HepG2 (cell line): ENCODE measurements around the gene SGK1. TPM values are rescaled to one million over a fixed set of nuclear protein-coding genes. Genes with fewer than 3 reads are reported as not detected.
A peak's percentile ranks its signal among the peaks of the same experiment; 100 is the strongest.

Source experiments
- FOXP1 ChIP-seq, 2 experiments: fragments of 450-650 bp in 1 of 2; IDR thresholded peaks; 2 replicates each; pipeline ENCODE4 v1.6.1; 2017 to 2018; ENCODE audit warnings: antibody characterized with exemption in 1 of 2
- FOXP4 ChIP-seq: sonication (generic); formaldehyde crosslinking; IDR thresholded peaks from 2 replicates; pipeline ENCODE4 v1.4.0; 2020; ENCODE audit warnings: missing genetic modification reagents
- FUBP1 ChIP-seq: sonication (generic); formaldehyde crosslinking; IDR thresholded peaks from 2 replicates; pipeline ENCODE4 v1.5.1; 2020; ENCODE audit warnings: missing genetic modification reagents, mild to moderate bottlenecking, borderline replicate concordance
- HDAC2 ChIP-seq: sonication (generic); formaldehyde crosslinking; IDR thresholded peaks from 2 replicates; pipeline ENCODE4 v1.4.0; 2020; ENCODE audit warnings: missing genetic modification reagents
- ISL2 ChIP-seq: sonication (generic); formaldehyde crosslinking; IDR thresholded peaks from 2 replicates; pipeline ENCODE4 v1.5.0; 2020; ENCODE audit warnings: missing genetic modification reagents
- KDM4B ChIP-seq: sonication (generic); formaldehyde crosslinking; IDR thresholded peaks from 2 replicates; pipeline ENCODE4 v1.4.0; 2020; ENCODE audit warnings: missing genetic modification reagents
- MIXL1 ChIP-seq: IDR thresholded peaks from 2 replicates; pipeline ENCODE4 v1.6.1; 2016
- NCOR1 ChIP-seq: fragments of 200-600 bp; sonication (generic); IDR thresholded peaks from 2 replicates; pipeline ENCODE4 v1.7.0; 2017; ENCODE audit warnings: antibody characterized with exemption, low read length, borderline replicate concordance
- NFKBIZ ChIP-seq: IDR thresholded peaks from 2 replicates; pipeline ENCODE4 v1.6.1; 2018; ENCODE audit warnings: missing genetic modification reagents, missing compliant biosample characterization
- RFXANK ChIP-seq: IDR thresholded peaks from 2 replicates; pipeline ENCODE4 v1.6.1; 2016
- SIX1 ChIP-seq: sonication (generic); formaldehyde crosslinking; IDR thresholded peaks from 2 replicates; pipeline ENCODE4 v1.4.0; 2020; ENCODE audit warnings: missing genetic modification reagents, borderline replicate concordance
- SNAPC5 ChIP-seq: sonication (generic); formaldehyde crosslinking; IDR thresholded peaks from 2 replicates; pipeline ENCODE4 v1.8.1; 2023; ENCODE audit warnings: mild to moderate bottlenecking, missing genetic modification reagents, borderline replicate concordance
- SRY ChIP-seq: sonication (generic); formaldehyde crosslinking; IDR thresholded peaks from 2 replicates; pipeline ENCODE4 v1.8.0; 2022; ENCODE audit warnings: mild to moderate bottlenecking, missing genetic modification reagents
- ZBTB26 ChIP-seq: IDR thresholded peaks from 2 replicates; pipeline ENCODE4 v1.6.1; 2016; ENCODE audit warnings: missing compliant biosample characterization, missing genetic modification reagents, borderline replicate concordance
- ZNF121 ChIP-seq: sonication (generic); formaldehyde crosslinking; IDR thresholded peaks from 2 replicates; pipeline ENCODE4 v1.5.0; 2020; ENCODE audit warnings: mild to moderate bottlenecking, missing genetic modification reagents
- ZNF570 ChIP-seq: sonication (generic); formaldehyde crosslinking; IDR thresholded peaks from 2 replicates; pipeline ENCODE4 v1.4.0; 2020; ENCODE audit warnings: mild to moderate bottlenecking, missing genetic modification reagents, borderline replicate concordance
- ZNF646 ChIP-seq: sonication (generic); formaldehyde crosslinking; IDR thresholded peaks from 2 replicates; pipeline ENCODE4 v1.9.0; 2021; ENCODE audit warnings: mild to moderate bottlenecking, missing genetic modification reagents
- ZSCAN22 ChIP-seq: sonication (generic); formaldehyde crosslinking; IDR thresholded peaks from 2 replicates; pipeline ENCODE4 v1.4.0; 2020; ENCODE audit warnings: mild to moderate bottlenecking, missing genetic modification reagents
- polyA plus RNA-seq, 8 experiments: library from polyadenylated mRNA; depleted of rRNA in 3 of 8; stranded (reverse) in 7 of 8; unstranded in 1 of 8; fragments of >200 nt; fragmentation: Illumina TruSeq in 4 of 8; extraction: Trizol in 4 of 8; gene quantifications; 2 replicates each; pipeline versions ENCODE4 v1.2.1 to v1.2.3, GENCODE V29; 2011 to 2016; ENCODE audit warnings: low read depth in 4 of 8, missing spikeins in 1 of 8, mixed read lengths in 1 of 8; ENCODE audit not compliant: insufficient read depth in 1 of 8
- total RNA-seq, 5 experiments: library from RNA; depleted of rRNA; stranded (reverse); fragments of >200 nt; fragmentation: Illumina TruSeq; extraction: Trizol; gene quantifications; 2 replicates each; pipeline ENCODE4 v1.2.3, GENCODE V29; 2016; ENCODE audit warnings: low read depth in 1 of 5

The SGK1 gene
- total and polyA plus RNA-seq, 2 of the 13 experiments (the other 11 are each of a cell fraction or from before 2014, with no cell fraction given): 56.1 to 56.2 TPM

GRCh38 chr6:134195164-134195906, 122.6 kb downstream of the SGK1 start (continued):
- TF ChIP-seq ZBTB26 (CRISPR knock-in tag) (no peak), HDAC2 (CRISPR knock-in tag) (peak; percentile 56; the same call in 1 of the 2 replicates), NFKBIZ (CRISPR knock-in tag) (peak; percentile 33; the same call in 1 of the 2 replicates), ZSCAN22 (CRISPR knock-in tag) (no peak), KDM4B (CRISPR knock-in tag) (no peak), ZNF121 (CRISPR knock-in tag) (no peak), NCOR1 (no peak), FOXP4 (CRISPR knock-in tag) (peak; percentile 56; the same call in 1 of the 2 replicates), SNAPC5 (CRISPR knock-in tag) (no peak), MIXL1 (CRISPR knock-in tag) (0 out of 2 replicates have a peak, but pooled peaks have one; percentile 26), ISL2 (CRISPR knock-in tag) (peak; percentile 74), FOXP1 (IDR thresholded peaks at IDR 0.05) (no peak), FOXP1 (CRISPR knock-in tag; IDR thresholded peaks at IDR 0.05) (peak; percentile 47; the same call in 1 of the 2 replicates), RFXANK (CRISPR knock-in tag) (no peak), FUBP1 (no peak), ZNF570 (CRISPR knock-in tag) (no peak), SRY (CRISPR knock-in tag) (no peak), SIX1 (CRISPR knock-in tag) (no peak), ZNF646 (CRISPR knock-in tag) (peak; percentile 87)
